Mucosa of gallbladder (tissue), 1 donor: ENCODE data around the gene EHBP1. TPM values are rescaled to one million over a fixed set of nuclear protein-coding genes. Genes with fewer than 3 reads are reported as not detected.

Source experiments
- DNase-seq: peaks from one replicate; pipeline ENCODE4 v3.0.0-alpha.2; 2020; ENCODE audit warnings: low spot score
- total RNA-seq: library from RNA; stranded (reverse); gene quantifications from one replicate; pipeline ENCODE4 v1.2.1, GENCODE V29; 2021
- donor health status: DM: no; HTN: no; CAD: no.

The EHBP1 gene
- total RNA-seq, 1 donor from 2014 or later = 101 TPM

- no peak for DNase-seq
Observed at GRCh38 chr2:62785216-62785615, 79.7 kb downstream of the EHBP1 start.

DNA sequence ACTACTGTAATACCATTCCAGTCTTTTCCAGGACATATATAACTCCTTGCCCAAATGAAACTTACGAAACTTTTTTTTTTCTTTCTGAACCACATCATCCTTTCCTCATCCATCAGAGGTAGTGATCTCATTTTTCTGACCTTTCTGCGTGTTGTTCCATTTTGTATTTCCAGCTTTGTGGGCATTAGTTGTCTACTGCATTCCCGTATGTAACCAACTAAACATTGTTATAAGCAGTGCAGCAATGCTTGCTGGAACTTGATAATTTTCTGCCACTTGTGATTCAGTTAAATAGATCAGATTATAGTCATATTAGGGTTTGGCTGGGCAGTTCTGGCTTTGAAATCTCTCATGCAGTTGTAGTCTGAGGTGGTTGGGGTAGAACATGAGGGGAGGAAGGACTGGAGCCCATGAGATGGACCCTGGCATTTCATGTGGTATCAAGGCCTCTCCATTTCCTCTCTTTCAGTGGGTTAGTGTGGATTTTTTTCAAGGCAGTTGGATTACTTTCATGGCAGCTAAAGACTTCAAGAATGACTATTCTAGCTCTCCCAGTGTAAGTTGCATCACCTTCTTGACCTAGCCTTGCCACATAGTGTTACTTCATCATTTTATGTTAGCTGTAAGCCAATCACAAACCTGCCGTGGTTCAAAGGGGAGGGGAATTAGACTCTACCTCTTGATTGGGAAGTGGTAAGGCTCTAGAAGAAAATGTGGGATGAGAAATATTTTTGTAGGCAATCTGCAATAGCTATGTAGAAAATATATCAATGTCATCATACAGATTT is 80.5 kb downstream of the EHBP1 start:
- no peak for DNase-seq

- DNase-seq = no peak
Observed at GRCh38 chr2:62787386-62787785, 81.9 kb downstream of the EHBP1 start.

DNA sequence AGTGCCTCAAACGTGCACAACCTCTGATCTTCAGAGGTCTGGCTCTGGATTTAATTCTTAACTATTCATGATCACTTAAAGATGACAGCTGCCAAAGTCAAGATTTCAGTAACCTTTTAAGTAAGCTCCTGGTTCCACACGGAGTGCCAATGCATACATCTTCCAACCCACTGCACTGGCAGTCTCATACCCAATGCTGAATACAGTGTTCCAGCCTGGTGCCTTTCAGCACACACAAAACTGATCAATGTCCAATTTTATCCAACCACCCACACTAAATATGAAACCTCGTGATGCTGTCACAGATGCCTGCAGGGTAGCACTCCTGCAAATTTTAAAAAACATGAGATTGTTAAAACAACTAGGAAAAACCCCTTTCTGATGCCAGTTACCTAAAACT is 84.0 kb downstream of the EHBP1 start:
- no peak for DNase-seq

DNA sequence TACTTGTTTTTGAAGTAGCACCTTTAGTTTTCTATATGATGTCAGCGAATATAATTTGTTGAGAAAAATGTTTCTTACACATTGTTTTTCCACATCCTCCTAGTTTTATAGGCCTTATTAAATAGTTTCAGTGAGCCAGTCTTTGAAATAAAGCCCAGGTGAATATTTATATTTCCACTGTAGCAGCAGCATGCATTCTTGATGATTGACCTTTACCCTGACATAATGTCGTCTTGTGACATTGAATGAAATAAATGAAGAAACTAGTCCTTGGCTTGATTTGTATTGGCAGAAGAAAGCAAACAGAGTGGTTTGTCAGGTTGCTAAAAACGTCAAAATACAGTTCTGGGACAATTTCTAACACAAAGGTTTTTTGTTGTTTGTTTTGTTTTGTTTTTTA is 84.4 kb downstream of the EHBP1 start:
- no peak for DNase-seq

- DNase-seq = no peak
Observed at GRCh38 chr2:62792408-62792807, 86.9 kb downstream of the EHBP1 start.

DNA sequence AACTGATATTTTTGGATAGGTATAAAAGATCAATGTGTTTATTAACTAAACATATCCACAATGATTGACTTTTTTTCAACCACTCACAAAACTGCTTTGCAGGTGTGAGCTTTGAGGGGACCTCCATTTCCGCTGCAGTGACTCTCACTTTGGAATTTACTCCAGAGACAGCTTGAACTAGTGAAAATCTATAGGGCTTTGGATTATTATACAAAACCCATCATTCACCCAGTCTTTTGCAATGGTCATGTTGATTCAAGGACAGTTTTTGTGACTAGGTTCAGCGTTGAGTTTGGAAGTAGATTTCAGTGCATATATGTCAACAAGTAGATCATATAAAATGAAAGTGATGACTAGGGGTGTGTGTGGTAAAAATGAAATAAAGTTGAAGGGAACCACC is 87.7 kb downstream of the EHBP1 start:
- DNase-seq = no peak

DNA sequence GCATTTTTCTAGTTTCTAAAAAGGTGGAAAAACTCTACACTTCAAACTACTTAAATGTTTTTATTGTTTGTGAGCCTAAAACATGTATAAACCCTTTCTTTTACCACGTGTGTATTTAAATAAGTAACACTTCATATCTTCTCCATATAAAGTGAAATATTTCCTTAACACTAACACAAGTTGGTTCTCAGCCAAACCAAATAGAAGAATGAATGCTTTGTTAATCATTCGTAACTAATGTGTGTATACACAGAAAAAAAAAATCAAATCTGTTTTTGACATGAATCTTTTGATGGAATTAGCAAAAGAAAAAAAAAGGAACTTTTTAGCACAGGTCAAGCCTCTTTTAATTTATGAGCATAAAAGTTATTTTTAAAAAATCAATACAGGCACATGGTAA is 89.3 kb downstream of the EHBP1 start:
- no peak for DNase-seq

DNA sequence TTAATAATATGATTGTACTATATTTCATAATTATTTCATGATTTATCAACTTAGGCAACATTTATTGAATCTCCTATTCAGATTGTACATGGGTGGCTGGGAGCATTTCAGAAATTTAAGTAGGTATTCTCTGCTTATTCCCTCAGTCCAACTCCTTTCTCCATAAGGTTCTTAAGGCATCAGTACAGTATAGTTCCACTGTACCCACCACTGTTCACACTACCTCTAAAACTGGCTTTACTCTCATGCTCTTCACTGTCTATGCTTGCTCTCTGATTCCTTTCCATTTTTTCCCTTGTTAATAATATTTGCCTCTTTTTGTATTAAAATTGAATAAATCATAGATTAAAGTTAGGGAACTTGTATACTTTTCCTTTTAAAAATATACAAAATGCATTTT is 89.8 kb downstream of the EHBP1 start:
- DNase-seq = no peak

GRCh38 chr2:62797107-62797506 is 91.6 kb downstream of the EHBP1 start:
- no peak for DNase-seq

DNA sequence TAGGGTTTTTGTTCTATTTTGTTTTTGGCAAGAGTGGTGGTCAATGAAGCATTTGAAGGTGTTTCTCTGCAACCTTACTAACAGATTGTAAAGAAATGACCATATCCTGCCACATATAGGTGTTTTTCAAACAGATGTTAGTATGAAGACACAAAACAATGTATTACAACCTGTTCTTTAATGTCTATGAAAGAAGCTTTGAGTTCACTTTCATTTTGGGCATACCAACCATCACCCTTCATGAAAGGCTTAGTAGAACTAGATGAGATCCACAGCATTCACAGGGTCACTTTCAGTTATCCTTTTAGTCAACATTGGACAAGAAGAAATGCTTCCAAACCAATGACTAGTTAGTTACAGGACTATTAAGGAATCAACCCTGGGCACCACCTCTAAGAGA is 95.1 kb downstream of the EHBP1 start:
- DNase-seq = no peak

DNA sequence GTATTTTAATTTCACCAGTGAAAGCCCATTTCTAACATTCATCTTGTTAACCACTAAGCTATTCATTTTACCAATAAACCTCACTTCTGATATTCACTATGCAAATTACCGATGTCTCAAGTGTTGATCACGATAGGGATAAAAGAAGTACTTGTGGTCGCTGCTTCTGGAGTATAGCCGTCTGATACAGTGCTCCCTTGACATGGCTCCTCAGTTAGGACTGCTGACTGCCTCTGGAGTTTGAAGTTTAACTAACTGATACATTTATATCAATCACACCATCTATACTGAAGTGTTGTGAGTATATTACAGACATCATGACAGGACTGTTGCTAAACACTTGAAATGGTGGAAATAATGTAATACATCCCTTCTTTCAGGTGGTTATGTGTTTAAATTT is 95.6 kb downstream of the EHBP1 start:
- DNase-seq = no peak

DNA sequence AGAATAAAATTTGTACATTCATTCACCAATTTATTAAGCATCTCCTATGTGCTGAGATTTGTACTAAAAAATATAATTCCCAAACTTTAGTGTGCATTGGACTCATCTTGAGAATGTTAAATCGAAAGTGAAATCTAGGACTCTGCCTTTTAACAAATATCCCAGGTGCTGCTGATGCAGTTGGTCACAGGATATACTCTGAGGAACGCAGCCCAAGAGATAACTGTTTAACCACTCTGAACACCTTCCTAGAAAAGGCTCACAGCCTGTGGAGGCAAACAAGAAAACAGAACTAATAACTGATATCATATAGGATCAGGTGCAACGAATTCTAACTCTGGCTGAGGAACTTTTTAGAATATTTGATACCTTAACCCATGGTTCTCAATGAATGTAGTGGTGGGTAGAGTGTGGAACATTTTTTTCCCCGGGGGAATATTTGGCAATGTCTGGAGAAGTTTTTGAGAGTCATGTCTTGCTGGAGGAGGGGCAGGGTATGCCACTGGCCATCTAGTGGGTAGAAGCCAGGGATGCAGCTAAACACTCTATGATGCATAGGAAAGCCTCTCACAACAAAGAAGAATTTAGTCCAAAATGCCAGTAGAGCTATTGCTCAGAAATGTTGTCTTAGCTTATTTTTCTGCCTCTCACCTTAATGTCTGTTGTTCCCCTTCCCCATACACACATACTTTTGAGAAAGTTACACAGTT is 96.5 kb downstream of the EHBP1 start:
- DNase-seq = no peak

DNA sequence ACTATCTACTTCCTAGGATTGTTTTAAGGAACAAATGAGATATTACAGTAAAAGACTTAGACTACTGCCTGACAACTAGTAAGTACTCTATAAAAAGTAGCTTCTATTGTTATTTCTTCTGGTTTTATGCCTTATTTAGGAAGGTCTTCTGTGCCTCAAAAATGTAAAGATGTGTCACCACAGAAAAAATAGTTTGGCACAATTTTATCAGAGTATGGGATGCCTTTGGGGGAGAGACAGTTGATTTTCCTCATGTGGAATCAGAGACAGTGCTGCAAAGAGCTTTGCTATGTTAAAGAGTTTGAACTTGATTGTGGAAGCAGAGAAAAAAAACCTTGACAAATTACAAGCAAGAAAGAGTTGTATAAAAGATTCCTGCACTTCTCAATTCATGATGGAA is 98.4 kb downstream of the EHBP1 start:
- DNase-seq = no peak

GRCh38 chr2:62806231-62806630 is 100.7 kb downstream of the EHBP1 start:
- DNase-seq = no peak

- no peak for DNase-seq
Observed at GRCh38 chr2:62808554-62808953, 103.0 kb downstream of the EHBP1 start.

DNA sequence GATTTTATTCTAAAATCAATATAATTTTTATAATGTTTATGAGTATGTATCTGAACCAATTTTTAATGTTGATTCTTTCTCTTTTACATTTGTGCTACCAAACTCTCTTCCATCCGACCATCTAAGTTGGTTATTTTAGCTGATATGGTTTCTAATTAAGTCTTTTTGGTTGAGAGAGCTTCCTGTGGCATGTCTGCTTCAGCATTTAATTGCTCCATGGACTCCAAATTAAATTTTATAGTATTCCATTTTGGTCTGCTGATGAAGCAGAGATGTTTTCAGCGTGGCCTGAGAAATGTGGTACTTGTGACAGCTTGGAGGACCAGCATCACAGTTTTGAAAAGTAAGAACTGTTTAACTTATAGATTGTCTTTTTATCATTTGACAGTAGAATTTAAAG is 105.6 kb downstream of the EHBP1 start:
- no peak for DNase-seq

GRCh38 chr2:62811972-62812371 is 106.5 kb downstream of the EHBP1 start:
- DNase-seq = no peak

GRCh38 chr2:62812921-62813825 is 107.7 kb downstream of the EHBP1 start:
- no peak for DNase-seq

DNA sequence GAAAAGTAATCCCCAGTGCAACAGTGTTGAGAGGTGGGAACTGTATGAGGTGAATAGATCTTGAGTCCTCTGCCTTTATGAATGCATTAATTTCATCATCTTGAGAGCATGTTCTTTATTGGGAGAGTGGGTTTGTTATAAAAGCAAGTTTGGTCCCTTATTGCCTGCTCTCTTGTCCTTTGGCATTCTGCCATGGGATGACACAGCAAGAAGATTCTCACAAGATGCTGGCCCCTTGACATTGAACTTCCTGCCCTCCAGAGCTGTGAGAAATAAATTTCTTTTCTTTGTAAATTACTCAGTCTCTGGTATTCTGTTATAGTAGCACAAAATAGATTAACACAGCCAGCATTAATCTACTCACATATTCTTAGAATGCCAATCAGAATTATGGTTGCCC is 108.6 kb downstream of the EHBP1 start:
- no peak for DNase-seq

- DNase-seq = no peak
Observed at GRCh38 chr2:62817348-62817747, 111.8 kb downstream of the EHBP1 start.

- no peak for DNase-seq
Observed at GRCh38 chr2:62817995-62818713, 112.6 kb downstream of the EHBP1 start.
